ENCODE data around the gene ZNF618.

- TF ChIP-seq EP300 (IDR thresholded peaks at IDR 0.05) = no peak
- no peak for TF ChIP-seq CTCF (IDR thresholded peaks at IDR 0.05)
These were observed 127.2 kb downstream of the ZNF618 start for GRCh38 chr9:114003351-114003750.
